C4-2B (cell line): ENCODE measurements around the gene GNAI2.

ENCODE experiments used
- ZFX ChIP-seq: fragments of 450-650 bp; IDR thresholded peaks from 2 replicates; pipeline ENCODE4 v1.6.1; 2017
- TF ChIP-seq, protein P1 (sequence below): fragments of 450-650 bp; conservative IDR thresholded peaks from 2 replicates; pipeline ENCODE4 v1.5.1; 2017; ENCODE audit warnings: mild to moderate bottlenecking

DNA sequence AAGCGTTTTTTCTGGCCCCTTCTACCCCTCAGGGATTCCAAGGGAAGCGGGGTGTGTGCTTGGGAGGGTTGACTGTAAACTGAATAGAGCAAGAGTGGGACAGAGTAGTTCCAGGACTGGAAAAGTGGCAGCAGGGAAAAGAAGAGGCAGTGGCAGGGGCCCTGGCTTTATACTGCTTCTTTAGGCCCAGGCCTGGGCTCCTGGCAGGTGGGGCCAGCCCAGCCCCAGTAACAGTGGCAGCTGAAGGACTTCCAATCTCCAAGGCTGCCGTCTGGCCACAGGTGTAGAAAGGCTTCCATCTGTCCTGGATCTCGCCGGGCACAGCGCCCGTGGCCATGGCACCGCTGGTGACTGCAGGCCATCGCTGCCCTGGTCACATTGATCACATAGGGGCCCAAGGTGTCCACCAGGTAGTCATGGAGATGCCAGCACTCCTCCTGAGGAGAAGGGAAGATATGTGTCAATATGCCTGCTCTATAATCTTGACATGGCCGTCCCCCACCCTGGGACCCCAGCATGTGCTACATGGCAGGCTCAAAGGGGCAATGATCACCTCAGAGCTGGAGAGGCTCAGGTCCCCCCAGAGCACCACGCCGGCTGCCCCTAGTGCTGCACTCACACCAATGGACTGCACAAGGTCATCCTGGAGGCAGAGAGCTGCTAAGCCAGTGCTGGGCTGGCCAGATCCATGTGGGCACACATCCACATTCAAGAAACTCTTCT lies 57.2 kb downstream of the GNAI2 start:
- TF ChIP-seq, protein P1, sequence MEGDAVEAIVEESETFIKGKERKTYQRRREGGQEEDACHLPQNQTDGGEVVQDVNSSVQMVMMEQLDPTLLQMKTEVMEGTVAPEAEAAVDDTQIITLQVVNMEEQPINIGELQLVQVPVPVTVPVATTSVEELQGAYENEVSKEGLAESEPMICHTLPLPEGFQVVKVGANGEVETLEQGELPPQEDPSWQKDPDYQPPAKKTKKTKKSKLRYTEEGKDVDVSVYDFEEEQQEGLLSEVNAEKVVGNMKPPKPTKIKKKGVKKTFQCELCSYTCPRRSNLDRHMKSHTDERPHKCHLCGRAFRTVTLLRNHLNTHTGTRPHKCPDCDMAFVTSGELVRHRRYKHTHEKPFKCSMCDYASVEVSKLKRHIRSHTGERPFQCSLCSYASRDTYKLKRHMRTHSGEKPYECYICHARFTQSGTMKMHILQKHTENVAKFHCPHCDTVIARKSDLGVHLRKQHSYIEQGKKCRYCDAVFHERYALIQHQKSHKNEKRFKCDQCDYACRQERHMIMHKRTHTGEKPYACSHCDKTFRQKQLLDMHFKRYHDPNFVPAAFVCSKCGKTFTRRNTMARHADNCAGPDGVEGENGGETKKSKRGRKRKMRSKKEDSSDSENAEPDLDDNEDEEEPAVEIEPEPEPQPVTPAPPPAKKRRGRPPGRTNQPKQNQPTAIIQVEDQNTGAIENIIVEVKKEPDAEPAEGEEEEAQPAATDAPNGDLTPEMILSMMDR = no peak
- TF ChIP-seq ZFX = no peak
